GM19023 (cell line): ENCODE data around the gene TGFA.

Source experiments
- ATAC-seq: cut with Tn5 transposase; IDR thresholded peaks from one replicate; pipeline ENCODE4 v1.9.1; 2021; ENCODE audit warnings: mild to moderate bottlenecking, moderate library complexity; ENCODE audit not compliant: unreplicated experiment

Gene TGFA

DNA sequence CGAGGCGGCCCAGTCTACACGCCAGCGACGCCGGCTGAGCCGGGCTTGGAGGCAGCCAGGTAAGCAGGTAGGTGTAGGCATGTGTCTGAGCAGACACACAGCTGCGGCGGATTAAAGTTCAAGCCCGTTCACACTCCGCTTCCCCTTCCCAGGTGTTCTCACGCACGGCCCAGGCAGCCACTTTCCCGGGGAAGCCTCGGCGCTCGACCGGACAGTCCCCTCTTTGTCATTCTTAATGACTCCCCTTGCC lies 367 bp downstream of the TGFA start:
- ATAC-seq, result peak; percentile 17

DNA sequence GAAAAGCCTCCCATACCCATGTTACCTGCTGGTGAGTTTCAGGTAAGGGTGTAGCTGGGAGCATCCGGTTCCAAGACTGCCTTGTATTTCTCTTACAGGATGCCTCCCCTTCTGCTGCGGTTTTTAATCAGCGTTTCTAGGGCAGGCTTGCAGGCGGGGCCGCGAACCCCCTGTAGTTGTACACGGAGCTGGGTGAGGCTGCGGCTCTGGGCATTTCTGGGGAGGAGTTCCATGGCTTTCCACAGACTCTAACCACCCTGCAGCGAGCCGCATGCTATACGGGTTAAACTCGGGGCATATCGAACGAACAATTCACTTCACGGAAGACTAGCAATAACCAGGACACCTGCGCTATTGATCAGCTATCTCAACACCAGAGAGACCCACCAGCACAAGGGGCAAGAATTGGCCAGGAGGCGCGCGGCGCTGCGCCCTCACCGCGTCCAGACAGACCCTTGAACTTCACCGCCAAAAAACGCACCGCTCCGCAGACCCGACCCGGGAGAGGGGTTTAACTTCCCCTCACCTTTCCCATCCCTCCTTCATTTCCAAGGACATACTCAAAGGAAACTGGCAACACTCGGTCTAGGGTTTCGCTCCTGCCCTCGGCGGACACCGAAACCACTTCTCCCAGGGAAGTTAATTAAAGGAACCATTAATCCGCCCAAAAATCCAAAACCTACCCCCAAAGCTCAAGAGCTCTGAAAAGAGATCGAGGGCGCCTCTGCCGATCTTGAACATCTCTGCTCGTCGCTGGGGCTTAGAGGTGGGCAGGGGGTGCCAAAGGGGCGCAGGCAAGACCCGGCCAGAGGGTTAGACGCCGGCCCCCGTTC lies 909 bp downstream of the TGFA start:
- ATAC-seq, result no peak

DNA sequence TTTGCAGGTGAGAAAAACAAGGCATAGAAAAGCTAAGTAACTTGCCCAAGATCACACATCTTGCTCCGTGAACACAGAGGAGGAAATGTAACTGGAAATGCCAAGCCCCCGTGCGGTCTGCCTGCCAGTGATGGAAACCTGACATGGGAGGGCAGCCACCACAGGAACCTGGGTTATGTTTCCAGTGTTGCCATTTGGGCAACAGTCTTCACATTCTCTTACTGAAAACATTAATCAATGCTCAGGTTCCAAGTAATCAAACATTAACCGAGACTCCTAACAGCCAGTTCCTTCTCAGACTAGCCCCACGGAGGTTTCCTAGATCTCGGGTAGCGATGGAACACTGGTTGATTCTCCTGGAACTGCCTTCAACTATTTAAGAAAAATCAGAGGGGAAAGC lies 2.5 kb downstream of the TGFA start:
- ATAC-seq, result no peak

DNA sequence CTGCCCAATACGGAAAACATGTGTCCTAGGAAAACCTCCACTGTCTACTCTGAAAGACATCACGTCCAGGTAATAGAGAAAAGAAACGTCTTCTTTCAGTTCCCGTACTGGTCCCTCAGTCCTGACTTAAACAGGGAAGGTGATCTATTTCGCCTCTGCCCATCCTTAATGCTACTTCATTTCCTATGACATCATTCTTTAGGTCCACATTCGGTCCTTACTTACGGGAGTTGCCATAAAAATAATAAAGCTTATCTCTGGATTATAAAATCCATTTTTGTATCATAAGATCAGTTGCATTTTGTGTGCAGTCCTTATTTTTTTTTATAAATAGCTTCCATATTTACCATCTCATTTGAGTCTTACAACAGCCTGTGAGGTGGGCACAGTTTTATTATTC lies 3.7 kb downstream of the TGFA start:
- no peak for ATAC-seq

DNA sequence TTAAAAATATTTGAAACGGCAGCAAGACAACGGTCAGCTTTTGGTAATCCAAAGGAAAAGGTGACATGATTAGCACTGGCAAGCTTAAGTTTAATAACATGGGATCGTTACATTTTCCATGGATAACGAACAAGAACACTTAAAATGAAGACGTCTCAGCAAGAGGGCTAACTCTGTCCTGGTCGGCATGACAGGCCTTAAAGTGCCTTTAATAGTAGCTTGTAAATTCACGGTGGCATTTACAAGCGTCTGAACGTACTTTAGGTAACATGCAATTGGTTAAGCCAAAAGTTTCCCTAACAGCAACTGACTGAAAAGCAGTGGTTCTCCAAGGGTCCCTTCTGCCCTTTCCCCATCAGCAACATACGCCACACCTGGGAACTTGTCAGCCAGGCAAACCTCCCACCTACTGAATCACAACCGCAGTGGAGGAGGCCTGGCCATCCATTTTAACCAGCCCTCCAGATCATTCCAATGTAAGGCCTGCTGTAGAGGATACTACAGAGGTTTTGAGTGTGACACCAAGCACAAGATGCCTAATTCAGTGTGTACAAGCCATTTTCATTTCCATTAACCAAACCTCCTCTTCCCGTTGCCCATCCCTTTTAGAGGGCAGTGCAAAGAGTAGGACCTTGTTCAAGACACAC lies 4.4 kb downstream of the TGFA start:
- no peak for ATAC-seq

DNA sequence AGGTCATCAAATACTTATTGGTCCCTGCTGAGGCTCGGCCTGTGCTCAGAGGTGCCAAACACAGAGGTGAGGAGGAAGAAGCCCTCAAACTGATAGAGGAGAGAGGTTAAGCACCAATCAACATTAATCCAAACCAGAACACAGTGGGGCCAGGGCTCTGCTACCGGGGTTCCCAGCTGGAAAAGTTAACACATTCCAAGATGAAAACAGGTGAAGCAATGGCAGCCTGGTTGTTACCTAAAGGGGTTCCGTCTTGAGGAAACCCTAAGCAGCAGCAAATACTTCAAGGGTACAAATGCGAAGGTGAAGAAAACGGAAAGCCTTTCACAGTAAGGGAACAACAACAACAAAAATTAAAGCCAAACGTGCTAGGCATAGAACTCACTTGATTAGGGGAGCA lies 5.4 kb downstream of the TGFA start:
- no peak for ATAC-seq

DNA sequence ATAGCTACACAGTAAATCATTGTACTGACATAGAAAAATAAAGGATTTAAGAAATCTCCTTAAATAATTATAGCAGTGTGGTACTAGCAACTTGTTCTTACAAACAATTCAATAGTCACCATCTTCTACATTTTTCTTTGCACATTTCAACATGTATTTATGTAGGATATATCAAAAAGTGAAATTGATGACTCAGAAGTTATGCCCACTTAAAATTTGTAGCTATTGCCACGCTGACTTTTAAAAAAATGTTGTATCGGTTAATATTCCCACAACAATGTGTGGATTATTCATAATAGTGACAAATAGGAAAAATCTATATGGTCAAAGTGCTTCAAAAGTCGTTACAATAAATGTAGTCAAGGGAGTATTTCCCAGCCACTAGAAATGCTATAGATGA lies 6.7 kb downstream of the TGFA start:
- no peak for ATAC-seq

DNA sequence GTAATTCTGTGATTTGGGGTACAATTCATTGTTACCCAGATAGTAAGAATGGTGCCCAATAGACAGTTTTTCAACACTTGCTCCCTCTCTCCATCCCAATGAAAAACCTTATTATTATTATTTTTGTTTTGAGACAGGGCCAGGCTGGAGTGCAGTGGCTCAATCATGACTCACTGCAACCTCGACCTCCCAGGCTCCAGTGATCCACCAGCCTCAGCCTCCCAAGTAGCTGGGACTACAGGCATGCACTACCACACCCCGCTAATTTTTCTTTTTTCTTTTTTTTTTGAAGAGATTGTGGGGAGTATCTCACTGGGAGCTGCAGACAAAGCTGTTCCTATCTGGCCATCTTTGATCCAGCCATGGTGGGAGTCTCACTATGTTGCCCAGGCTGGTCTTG lies 7.2 kb downstream of the TGFA start:
- no peak for ATAC-seq

DNA sequence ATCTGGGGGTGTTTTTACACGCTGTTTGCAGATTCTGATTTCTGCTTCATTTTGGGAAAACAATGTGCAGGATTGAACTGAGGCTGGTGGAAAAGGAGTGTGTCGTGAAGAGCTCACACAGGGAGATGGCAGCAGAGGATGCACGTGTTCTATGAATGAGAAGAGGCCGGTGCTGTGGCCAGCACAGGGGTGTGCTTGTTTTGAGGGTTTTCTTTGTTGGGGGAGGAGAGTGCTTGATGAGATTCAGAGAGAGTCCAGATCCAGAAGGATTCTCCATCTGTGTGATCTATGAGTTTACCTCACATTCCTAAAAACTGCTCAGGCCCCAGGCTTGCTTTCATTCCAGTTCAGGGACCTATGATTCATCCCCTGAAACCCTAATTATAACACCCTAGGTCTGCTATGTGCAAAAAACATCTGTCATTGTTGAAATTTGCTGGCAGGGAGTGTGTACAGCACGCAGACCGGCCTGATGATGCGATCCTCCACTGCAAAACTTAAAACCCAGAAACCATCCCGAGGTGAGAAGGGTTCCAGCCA lies 12.1 kb downstream of the TGFA start:
- ATAC-seq, result no peak

DNA sequence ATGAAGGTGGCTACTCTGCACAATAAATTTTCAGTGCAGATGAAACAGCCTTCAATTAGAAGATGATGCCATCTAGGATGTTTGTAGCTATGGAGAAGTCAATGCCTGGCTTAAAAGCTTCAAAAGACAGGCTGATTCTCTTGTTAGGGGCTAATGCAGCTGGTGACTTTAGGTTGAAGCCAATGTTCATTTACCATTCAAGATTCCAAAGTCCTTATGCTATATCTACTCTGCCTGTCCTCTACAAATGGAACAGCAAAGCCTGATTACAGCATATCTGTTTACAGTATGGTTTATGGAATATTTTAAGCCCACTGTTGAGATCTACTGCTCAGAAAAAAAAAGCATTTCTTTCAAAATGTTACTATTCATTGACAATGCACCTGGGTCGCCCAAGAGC lies 15.8 kb downstream of the TGFA start:
- no peak for ATAC-seq

DNA sequence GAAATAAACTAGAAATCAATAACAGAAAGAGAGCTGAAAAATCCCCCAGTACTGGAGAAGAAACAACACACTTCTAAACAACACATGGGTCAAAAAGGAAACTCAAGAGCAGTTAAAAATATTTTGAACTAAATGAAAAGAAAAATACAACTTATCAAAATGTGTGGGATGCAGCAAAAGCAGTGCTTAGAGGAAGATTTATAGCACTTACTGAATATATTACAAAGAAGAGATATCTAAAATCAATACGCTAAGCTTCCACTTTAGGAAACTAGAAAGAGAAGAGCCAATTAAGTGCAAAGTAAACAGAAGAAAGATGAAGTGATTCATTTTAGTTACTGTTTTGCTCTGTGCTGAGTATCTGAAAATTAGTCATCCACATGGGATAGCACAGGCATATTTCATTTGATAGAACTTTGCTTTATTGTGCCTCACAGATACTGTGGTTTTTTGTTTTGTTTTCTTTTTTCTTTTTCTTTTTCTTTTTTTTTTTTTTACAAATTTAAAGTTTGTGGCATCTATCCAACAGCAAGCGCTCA lies 17.0 kb downstream of the TGFA start:
- ATAC-seq, result no peak

DNA sequence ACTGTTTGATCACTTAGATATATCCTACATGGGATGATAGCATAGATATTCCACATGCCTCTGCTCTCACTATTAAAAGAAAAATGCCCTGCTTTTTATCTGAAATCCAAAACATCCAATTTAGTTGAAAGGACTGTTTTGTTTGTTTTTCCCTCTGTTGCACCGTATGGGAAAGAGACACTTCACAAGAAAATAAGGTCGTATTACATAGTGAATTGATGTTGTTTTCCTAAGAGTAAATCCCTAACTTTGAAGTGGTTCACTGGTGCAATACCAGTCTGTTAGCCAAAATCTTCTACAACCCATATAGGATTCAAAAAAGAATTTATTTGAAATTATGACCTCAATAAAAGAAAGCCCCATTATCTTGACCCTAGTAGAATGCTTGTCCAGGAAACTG lies 18.1 kb downstream of the TGFA start:
- ATAC-seq, result no peak

DNA sequence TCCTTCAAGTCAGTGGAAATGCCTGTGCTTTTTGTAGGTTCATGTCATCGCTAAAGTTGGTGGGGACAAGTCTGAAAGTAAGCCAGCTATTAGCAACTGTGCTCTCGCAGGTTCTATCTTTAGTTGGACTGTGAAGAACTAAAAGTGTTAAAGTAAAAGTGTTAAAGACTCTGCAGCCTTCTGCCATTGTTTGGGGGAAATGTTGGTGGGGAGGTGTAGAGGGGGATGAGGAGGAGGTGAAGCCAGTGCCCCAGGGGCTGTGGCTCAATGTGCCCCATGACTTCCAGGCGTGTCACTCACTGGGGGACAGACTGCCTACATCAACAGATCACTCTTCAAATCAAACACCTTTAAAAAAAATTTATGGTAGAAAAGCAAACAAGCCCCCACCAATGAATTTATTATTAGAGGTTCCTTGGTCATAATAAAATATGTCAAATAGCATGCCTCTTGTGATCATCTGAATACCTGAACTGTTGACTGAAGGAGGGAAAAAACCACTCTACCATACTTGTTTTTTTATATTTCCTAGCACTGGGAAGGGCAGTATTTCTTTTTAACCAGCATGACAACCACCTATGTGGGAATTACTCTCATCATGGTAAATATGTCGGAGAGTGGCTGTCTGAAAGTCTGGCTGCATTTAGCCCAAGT lies 19.3 kb downstream of the TGFA start:
- ATAC-seq, result no peak

DNA sequence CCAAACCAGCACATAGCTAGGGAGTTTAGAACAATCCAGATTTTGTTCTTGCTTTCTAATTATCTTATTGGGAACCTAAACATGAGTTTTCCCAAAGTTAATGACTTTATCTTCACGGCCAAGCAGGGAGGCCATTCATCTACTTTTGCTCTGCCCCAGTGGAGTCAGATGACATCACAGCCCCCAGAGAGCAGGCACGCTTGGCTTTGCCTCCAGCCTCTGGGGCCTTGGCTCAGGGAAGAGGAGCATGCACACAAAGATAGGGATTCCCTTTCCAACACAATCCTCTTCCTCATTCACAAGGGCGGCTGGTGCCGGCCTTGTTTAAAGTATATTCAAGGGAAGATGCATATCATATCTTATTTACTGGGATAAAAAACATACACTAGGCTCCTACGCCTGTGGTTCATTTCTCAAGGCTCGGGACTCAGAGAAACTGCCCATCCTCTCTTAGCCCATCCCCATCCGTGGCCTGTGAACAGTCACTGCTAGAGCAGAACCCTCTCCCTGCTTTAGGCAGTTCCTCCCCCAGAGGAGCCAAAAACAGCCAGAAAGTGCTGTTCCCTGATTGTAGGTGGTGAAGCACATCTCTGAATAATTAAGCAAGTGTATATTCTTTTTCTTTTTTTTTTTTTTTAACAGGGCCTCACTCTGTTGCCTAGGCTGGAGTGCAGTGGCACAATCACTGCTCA lies 21.2 kb downstream of the TGFA start:
- no peak for ATAC-seq

DNA sequence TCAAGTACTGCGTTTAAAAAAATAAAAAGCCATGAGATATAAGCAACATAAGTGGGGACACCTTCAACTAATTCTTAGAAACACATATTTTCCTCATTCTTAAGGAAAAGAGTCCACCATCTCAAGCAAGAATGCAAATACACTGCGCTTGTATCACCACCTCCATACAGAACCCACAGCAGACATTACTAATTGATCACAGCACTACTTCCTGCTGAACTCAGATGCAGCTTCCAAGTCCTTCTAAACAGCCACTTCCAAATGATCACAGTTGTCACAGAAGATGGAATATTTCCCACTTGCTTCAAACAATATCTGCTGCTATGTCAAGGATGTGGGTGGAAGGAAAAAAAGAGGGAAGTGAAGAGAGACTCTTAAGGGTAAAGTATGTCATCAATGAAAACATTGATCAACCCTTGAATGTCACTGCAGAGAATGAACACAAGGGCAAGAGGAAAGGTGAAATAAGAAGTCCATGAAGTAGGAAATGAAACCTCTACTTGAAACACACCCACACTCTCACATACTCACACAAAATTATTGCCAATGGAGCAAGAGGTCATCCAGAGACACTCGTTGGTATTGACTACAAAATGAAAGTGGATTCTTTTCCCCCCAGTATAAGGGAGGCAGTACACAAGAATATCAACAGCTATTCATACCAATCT lies 22.1 kb downstream of the TGFA start:
- ATAC-seq, result no peak

DNA sequence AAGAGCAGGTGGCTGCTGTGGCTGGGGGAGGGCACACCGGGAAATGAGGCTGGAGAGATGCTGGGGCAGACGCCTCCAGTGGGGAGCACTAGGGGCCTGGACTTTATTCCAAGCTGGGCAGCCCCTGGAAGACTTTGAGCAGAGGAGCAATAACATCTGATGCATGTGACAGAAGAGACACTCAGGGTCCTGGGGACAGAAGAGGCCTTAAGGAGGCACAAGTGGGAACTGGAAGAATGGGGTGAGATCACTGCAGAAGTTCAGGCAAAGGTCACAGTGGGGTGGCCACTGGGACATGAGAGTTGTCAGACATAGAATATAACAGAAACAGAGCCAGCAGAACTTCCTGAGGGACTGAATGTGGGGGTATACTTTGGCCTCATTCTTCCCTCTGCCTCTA lies 24.0 kb downstream of the TGFA start:
- ATAC-seq, result no peak

DNA sequence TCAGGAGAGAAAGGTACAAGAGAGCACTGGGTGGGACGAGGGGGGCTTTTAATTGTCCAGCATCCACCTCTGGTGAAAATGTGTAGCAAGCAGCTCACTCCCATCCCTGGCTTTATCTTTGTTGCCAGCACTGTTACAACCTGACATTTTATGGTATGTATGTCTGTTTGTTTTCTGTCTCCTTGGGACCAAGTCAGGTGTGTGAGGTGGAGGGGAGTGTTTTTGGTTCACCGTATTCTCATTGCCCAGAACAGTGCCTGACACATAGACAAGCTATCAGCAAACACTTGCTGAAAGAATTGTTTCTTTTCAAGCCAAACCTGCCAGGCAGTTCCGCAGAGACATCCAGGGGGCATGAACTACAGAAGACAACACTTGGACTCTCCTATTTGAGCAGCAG lies 24.7 kb downstream of the TGFA start:
- ATAC-seq, result no peak

DNA sequence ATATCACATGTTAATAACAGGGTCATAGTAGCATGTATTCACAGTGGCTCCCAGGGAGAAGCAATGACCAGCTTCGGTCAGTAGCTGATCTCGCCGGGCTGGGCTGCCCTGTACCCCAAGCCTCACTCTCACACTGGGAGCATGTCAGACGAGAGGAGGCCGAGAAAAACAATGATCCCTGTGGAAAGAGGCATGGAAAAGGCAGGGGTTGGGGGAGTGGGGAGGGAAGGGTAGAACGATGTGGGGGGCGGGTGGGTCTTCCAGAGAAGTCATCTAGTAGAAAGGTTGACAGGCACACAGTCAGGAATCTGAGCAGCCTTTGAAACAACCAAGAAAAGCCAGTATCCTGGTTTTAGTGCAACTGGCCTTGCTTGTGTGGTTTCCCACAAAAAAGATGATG lies 25.4 kb downstream of the TGFA start:
- no peak for ATAC-seq

DNA sequence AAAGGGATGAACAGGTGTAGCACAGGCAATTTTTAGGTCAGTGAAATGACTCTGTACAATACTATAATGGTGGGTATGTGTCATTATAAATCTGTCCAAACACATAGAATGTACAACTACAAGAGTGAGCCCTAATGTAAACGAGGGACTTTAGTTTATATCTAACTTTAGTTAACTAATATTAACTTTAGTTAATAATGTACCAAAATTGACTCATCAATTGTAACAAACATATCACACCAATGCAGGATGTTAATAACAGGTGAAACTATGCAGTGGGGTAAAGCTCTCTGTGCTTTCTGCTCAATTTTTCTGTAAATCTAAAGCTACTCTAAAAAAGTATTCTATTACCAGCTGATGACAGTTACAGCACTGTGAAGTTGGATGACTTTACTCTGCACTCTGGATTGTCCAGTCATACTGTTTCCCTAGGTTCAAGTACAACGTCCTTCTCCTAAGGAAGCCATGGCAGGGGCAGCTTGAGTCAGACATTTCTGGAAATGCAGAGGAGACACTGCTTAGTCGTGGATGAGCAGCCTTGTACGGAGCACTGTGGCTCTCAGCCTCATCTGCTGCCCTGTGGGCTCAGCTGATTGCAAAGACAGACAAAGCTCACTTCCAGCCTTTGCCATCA lies 26.1 kb downstream of the TGFA start:
- ATAC-seq, result no peak

DNA sequence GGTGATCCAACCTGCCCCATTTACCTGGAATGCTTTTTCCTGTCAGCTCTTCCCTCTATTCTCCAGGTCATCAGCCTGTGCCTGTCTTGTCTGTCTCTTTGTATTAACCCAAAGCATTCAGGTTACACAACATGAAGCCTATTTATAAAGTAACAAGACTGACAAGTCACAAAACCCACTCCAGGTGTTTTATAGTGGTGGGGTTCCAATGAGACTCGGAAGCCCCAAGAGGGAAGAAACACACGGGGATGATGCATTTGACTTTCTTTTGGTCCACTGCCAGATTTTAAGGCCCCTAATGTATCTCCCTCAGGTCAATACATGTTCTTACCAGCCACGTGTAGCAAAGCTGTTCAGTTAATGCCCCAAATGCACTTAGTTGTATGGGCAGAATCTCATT lies 27.5 kb downstream of the TGFA start:
- no peak for ATAC-seq
